IMR-90 (cell line): ENCODE measurements around the gene VWA8. TPM values are rescaled to one million over a fixed set of nuclear protein-coding genes. Genes with fewer than 3 reads are reported as not detected.

Source experiments
- ATAC-seq: fragments of 200-7000 bp; cut with Tn5 transposase; 2 replicates; pipeline ENCODE4 v1.9.1; 2020; ENCODE audit warnings: low read depth, mild to moderate bottlenecking, moderate library complexity
- BruUV-seq: library from RNA; stranded (reverse); fragments of 400-500 nt; replicated peaks from 2 replicates; lab custom pipeline; 2021; lab: Mats Ljungman, UMichigan
- CTCF ChIA-PET: fragments of 300-600 bp; formaldehyde crosslinking; extraction: SDS; loops from one replicate; lab custom pipeline; 2021; ENCODE audit warnings: antibody characterized with exemption; lab: Yijun Ruan, JAX
- POLR2A ChIA-PET: fragments of 300-600 bp; sonication (Branson Sonifier 250); formaldehyde crosslinking; loops from one replicate; lab custom pipeline; 2022; ENCODE audit warnings: antibody characterized with exemption; ENCODE audit not compliant: unreplicated experiment; lab: Charles Lee
- DNase-seq: peaks from one replicate; pipeline ENCODE4 v3.0.0; 2013
- H2AFZ ChIP-seq: replicated peaks from 2 replicates; pipeline ENCODE3; 2013; ENCODE audit warnings: low read length, mild to moderate bottlenecking; ENCODE audit not compliant: poor library complexity
- H2AK5ac ChIP-seq: 2 replicates; pipeline ENCODE4 v1.6.1; 2013; ENCODE audit warnings: low read depth, low read length, inconsistent platforms
- H2AK9ac ChIP-seq: replicated peaks from 2 replicates; pipeline ENCODE3; 2013; ENCODE audit warnings: mild to moderate bottlenecking, low read depth, low read length, moderate library complexity; ENCODE audit not compliant: poor library complexity
- H2BK120ac ChIP-seq: 2 replicates; pipeline ENCODE4 v1.6.1; 2013; ENCODE audit warnings: low read depth, low read length, inconsistent platforms
- H2BK15ac ChIP-seq: 3 replicates; pipeline ENCODE4 v1.6.1; 2013; ENCODE audit warnings: low read depth, low read length, inconsistent platforms
- H2BK20ac ChIP-seq: 2 replicates; pipeline ENCODE4 v1.6.1; 2013; ENCODE audit warnings: low read depth, mild to moderate bottlenecking, inconsistent platforms, low read length, moderate library complexity
- H2BK5ac ChIP-seq: 2 replicates; pipeline ENCODE4 v1.6.1; 2013; ENCODE audit warnings: mild to moderate bottlenecking, low read depth, low read length, inconsistent platforms; ENCODE audit not compliant: poor library complexity, severe bottlenecking
- H3K14ac ChIP-seq: replicated peaks from 2 replicates; pipeline ENCODE4 v1.6.1; 2013; ENCODE audit warnings: low read depth, low read length, inconsistent platforms
- H3K18ac ChIP-seq: 2 replicates; pipeline ENCODE4 v1.6.1; 2013; ENCODE audit warnings: low read depth, low read length, control low read depth
- H3K23ac ChIP-seq: 2 replicates; pipeline ENCODE4 v1.6.1; 2013; ENCODE audit warnings: low read depth, low read length, inconsistent platforms
- H3K27ac ChIP-seq: 2 replicates; pipeline ENCODE4 v1.5.1; 2013; ENCODE audit warnings: mild to moderate bottlenecking, control low read depth, low read length; ENCODE audit not compliant: insufficient read depth
- H3K27me3 ChIP-seq: 2 replicates; pipeline ENCODE4 v1.6.1; 2013; ENCODE audit warnings: low read length; ENCODE audit not compliant: control insufficient read depth, insufficient read depth
- H3K36me3 ChIP-seq: 2 replicates; pipeline ENCODE4 v1.6.1; 2013; ENCODE audit warnings: low read length, mixed read lengths; ENCODE audit not compliant: control insufficient read depth, insufficient read depth
- H3K4ac ChIP-seq: 2 replicates; pipeline ENCODE4 v1.6.1; 2013; ENCODE audit warnings: low read depth, low read length, inconsistent platforms
- H3K4me1 ChIP-seq: 2 replicates; pipeline ENCODE4 v1.6.1; 2013; ENCODE audit warnings: low read length, mixed read lengths; ENCODE audit not compliant: control insufficient read depth, insufficient read depth
- H3K4me2 ChIP-seq: 2 replicates; pipeline ENCODE4 v1.6.1; 2013; ENCODE audit warnings: low read depth, mild to moderate bottlenecking, control low read depth, low read length, moderate library complexity
- H3K4me3 ChIP-seq: 2 replicates; pipeline ENCODE4 v1.5.1; 2013; ENCODE audit warnings: low read depth, mild to moderate bottlenecking, control low read depth, low read length, moderate library complexity; ENCODE audit not compliant: insufficient read depth
- H3K56ac ChIP-seq: 2 replicates; pipeline ENCODE4 v1.6.1; 2013; ENCODE audit warnings: low read length, inconsistent platforms; ENCODE audit not compliant: insufficient read depth; ENCODE audit errors: extremely low read depth
- H3K79me1 ChIP-seq, 2 experiments: 2 replicates each; pipeline ENCODE4 v1.6.1; 2013; ENCODE audit warnings: low read length in 2 of 2, inconsistent platforms in 1 of 2, low read depth in 1 of 2
- H3K9ac ChIP-seq: 2 replicates; pipeline ENCODE4 v1.6.1; 2013; ENCODE audit warnings: low read depth, low read length, control low read depth
- H3K9me1 ChIP-seq: 2 replicates; pipeline ENCODE4 v1.6.1; 2013; ENCODE audit warnings: low read length, inconsistent platforms; ENCODE audit not compliant: insufficient read depth
- H3K9me3 ChIP-seq: 2 replicates; pipeline ENCODE4 v1.6.1; 2013; ENCODE audit warnings: low read length; ENCODE audit not compliant: control insufficient read depth, insufficient read depth
- H4K20me1 ChIP-seq: 2 replicates; pipeline ENCODE4 v1.6.1; 2013; ENCODE audit warnings: low read length, inconsistent platforms; ENCODE audit not compliant: insufficient read depth
- H4K5ac ChIP-seq: 2 replicates; pipeline ENCODE4 v1.6.1; 2013; ENCODE audit warnings: mild to moderate bottlenecking, low read depth, low read length, control low read depth
- H4K8ac ChIP-seq, 2 experiments: 2 replicates each; pipeline ENCODE4 v1.6.1; 2013; ENCODE audit warnings: low read depth in 2 of 2, low read length in 2 of 2, control low read depth in 1 of 2, inconsistent platforms in 1 of 2
- H4K91ac ChIP-seq: 2 replicates; pipeline ENCODE4 v1.6.1; 2013; ENCODE audit warnings: low read depth, low read length, inconsistent platforms; ENCODE audit not compliant: insufficient read depth
- BHLHE40 ChIP-seq: fragments of 150-350 bp; IDR thresholded peaks from 2 replicates; pipeline ENCODE4 v1.6.1; 2016; ENCODE audit warnings: mild to moderate bottlenecking, low read depth, low read length
- CEBPB ChIP-seq: IDR thresholded peaks from 2 replicates; pipeline ENCODE4 v1.6.1; 2012; ENCODE audit warnings: low read depth, low read length, improper control_type of control experiment
- CHD1 ChIP-seq: IDR thresholded peaks from 2 replicates; pipeline ENCODE4 v1.6.1; 2012; ENCODE audit warnings: low read depth, low read length, improper control_type of control experiment
- CTCF ChIP-seq: conservative IDR thresholded peaks from 2 replicates; pipeline ENCODE4 v1.5.1; 2012; ENCODE audit warnings: mild to moderate bottlenecking, low read depth, low read length, improper control_type of control experiment
- ELK1 ChIP-seq: fragments of 150-350 bp; IDR thresholded peaks from 2 replicates; pipeline ENCODE4 v1.6.1; 2016; ENCODE audit warnings: low read depth, mild to moderate bottlenecking, low read length, moderate library complexity, borderline replicate concordance
- FOS ChIP-seq: fragments of 150-350 bp; IDR thresholded peaks from 2 replicates; pipeline ENCODE4 v1.6.1; 2016; ENCODE audit warnings: low read depth, low read length
- MAFK ChIP-seq: IDR thresholded peaks from 2 replicates; pipeline ENCODE4 v1.6.1; 2012; ENCODE audit warnings: low read depth, low read length, improper control_type of control experiment
- MAZ ChIP-seq: IDR thresholded peaks from 2 replicates; pipeline ENCODE4 v1.6.1; 2012; ENCODE audit warnings: low read depth, mild to moderate bottlenecking, low read length, improper control_type of control experiment, moderate library complexity, borderline replicate concordance
- MXI1 ChIP-seq: IDR thresholded peaks from 2 replicates; pipeline ENCODE4 v1.6.1; 2012; ENCODE audit warnings: low read depth, mild to moderate bottlenecking, low read length, moderate library complexity, borderline replicate concordance
- NFE2L2 ChIP-seq: fragments of 150-350 bp; IDR thresholded peaks from 2 replicates; pipeline ENCODE4 v1.6.1; 2016; ENCODE audit warnings: low read depth, mild to moderate bottlenecking, low read length
- POLR2A ChIP-seq: IDR thresholded peaks from 2 replicates; pipeline ENCODE4 v1.6.1; 2012; ENCODE audit warnings: mild to moderate bottlenecking, low read depth, low read length
- RAD21 ChIP-seq: IDR thresholded peaks from 2 replicates; pipeline ENCODE4 v1.6.1; 2012; ENCODE audit warnings: low read length, improper control_type of control experiment
- RCOR1 ChIP-seq: IDR thresholded peaks from 2 replicates; pipeline ENCODE4 v1.6.1; 2012; ENCODE audit warnings: mild to moderate bottlenecking, low read length, improper control_type of control experiment; ENCODE audit not compliant: insufficient replicate concordance
- RFX5 ChIP-seq: IDR thresholded peaks from 2 replicates; pipeline ENCODE4 v1.8.0; 2012; ENCODE audit warnings: low read depth, mild to moderate bottlenecking, low read length, moderate library complexity
- SMC3 ChIP-seq: fragments of 150-350 bp; IDR thresholded peaks from 2 replicates; pipeline ENCODE4 v1.6.1; 2016; ENCODE audit warnings: low read depth, mild to moderate bottlenecking, antibody characterized with exemption, low read length, moderate library complexity
- USF2 ChIP-seq: fragments of 150-350 bp; IDR thresholded peaks from 2 replicates; pipeline ENCODE4 v1.6.1; 2017; ENCODE audit warnings: mild to moderate bottlenecking, antibody characterized with exemption, low read length, low read depth
- WGBS, 2 experiments: methylation state at CpG; one replicate each; pipeline versions ENCODE4 v1.1.5 to v1.1.7; 2013; ENCODE audit warnings: missing lambda C conversion rate in 2 of 2; ENCODE audit not compliant: insufficient read length in 1 of 2; ENCODE audit errors: extremely low coverage in 2 of 2; 5-methylcytosine and 5-hydroxymethylcytosine counted together
- dilution Hi-C: fragments of 300-500 bp; cut with HindIII; formaldehyde crosslinking; loops from one replicate; pipeline ENCODE4 v1.14.3; 2018; ENCODE audit warnings: low sequenced_read_pairs; ENCODE audit not compliant: unreplicated experiment
- in situ Hi-C: fragments of 300-500 bp; cut with MboI; formaldehyde crosslinking; loops from 3 replicates; pipeline ENCODE4 v1.14.3; 2019; ENCODE audit warnings: low sequenced_read_pairs, inconsistent platforms, mixed read lengths
- intact Hi-C: fragments of 100-400 bp; cut with micrococcal nuclease; formaldehyde crosslinking; loops from 2 replicates; pipeline ENCODE4 v1.10.0; 2022
- polyA plus RNA-seq, 3 experiments: library from polyadenylated mRNA; depleted of rRNA; stranded (reverse); fragments of >200 nt; gene quantifications; 2 replicates each; pipeline ENCODE4 v1.2.3, GENCODE V29; 2012; ENCODE audit warnings: low replicate concordance in 1 of 3
- total RNA-seq: library from RNA; depleted of rRNA; stranded (reverse); fragments of >200 nt; gene quantifications from 2 replicates; pipeline ENCODE4 v1.2.3, GENCODE V29; 2012

VWA8 gene
- total and polyA plus RNA-seq, 2 of the 4 experiments (the other 2 are of a cell fraction) = 5.9 to 18.3 TPM

GRCh38 chr13:41595298-41595697 lies 365.6 kb downstream of the VWA8 start:
- Histone ChIP-seq H3K23ac (peak overlapping the region; percentile 6; the same call in 1 of the 2 replicates), H4K8ac (peak overlapping the region; percentile 55; a peak in 3 of 4 replicates), H3K9ac (no peak overlapping the region), H2BK5ac (peak overlapping the region; percentile 92), H3K4me3 (no peak overlapping the region), H3K4me2 (peak overlapping the region; percentile 28; the same call in 1 of the 2 replicates), H4K5ac (peak overlapping the region; percentile 91), H3K9me3 (no peaks in the 10 kb centered on the region), H3K36me3 (peaks cover 2% of the 10 kb centered on the region; the same call in 1 of the 2 replicates), H3K18ac (peak overlapping the region; percentile 99), H2AK9ac (no peak overlapping the region), H3K27me3 (no peaks in the 10 kb centered on the region), H2BK20ac (peak overlapping the region; percentile 44; the same call in 1 of the 2 replicates), H2AK5ac (peak overlapping the region; percentile 80), H3K14ac (peak overlapping the region; percentile 70; the same call in 1 of the 2 replicates), H3K4me1 (peaks cover 14% of the 10 kb centered on the region), H2BK15ac (0 out of 3 replicates have a peak overlapping the region, but pooled peaks have one; percentile 84), H3K4ac (peak overlapping the region; percentile 27), H3K56ac (no peak overlapping the region), H3K9me1 (peaks cover 6% of the 10 kb centered on the region), H2BK120ac (peak overlapping the region; percentile 67), H4K20me1 (no peaks in the 10 kb centered on the region), H2AFZ (no peak overlapping the region), H4K91ac (peak overlapping the region; percentile 85), H3K27ac (peak overlapping the region; percentile 75; the same call in 1 of the 2 replicates), H3K79me1 (no peaks in the 10 kb centered on the region)
- TF ChIP-seq BHLHE40 = no peak
- TF ChIP-seq CEBPB = no peak
- no peak for TF ChIP-seq CHD1
- no peak for TF ChIP-seq MAZ
- TF ChIP-seq ELK1 = no peak
- TF ChIP-seq FOS = no peak
- TF ChIP-seq MAFK = no peak
- TF ChIP-seq CTCF = no peak
- no peak for TF ChIP-seq RFX5
- TF ChIP-seq RCOR1 = no peak
- no peak for TF ChIP-seq USF2
- TF ChIP-seq MXI1 = no peak
- no peak for TF ChIP-seq RAD21
- no peak for TF ChIP-seq POLR2A
- TF ChIP-seq NFE2L2 = no peak
- TF ChIP-seq SMC3 = no peak
- POLR2A ChIA-PET = no interaction called here
- no CpG with 5 or more reads among the region's 1 CpG for WGBS, 2 experiments
- dilution Hi-C loops (no loop called here), intact Hi-C loops (no loop called here), in situ Hi-C loops (no loop called here)
- CTCF ChIA-PET = interaction anchor here (1.5 kb wide), 1 partner anchor 30 kb away, joined by 6 read pairs; no protein-coding TSS in a partner anchor
- DNase-seq (peak; percentile 11), ATAC-seq (peak; percentile 18; the same call in 1 of the 2 replicates)
- BruUV-seq = no TSS peak
